Osteoblast (primary cell): ENCODE results near the gene CCDC60. TPM values are rescaled to one million over a fixed set of nuclear protein-coding genes. Genes with fewer than 3 reads are reported as not detected.

Source experiments
- DNase-seq: peaks from one replicate; pipeline ENCODE4 v3.0.0; 2011; ENCODE audit warnings: low spot score, mixed read lengths; ENCODE audit not compliant: insufficient read length; ENCODE audit errors: missing footprints
- H2AFZ ChIP-seq: 2 replicates; pipeline ENCODE4 v1.6.0; 2011; ENCODE audit warnings: mild to moderate bottlenecking, low read length
- H3K27ac ChIP-seq: 2 replicates; pipeline ENCODE4 v1.5.1; 2011; ENCODE audit warnings: mild to moderate bottlenecking, low read depth, low read length, moderate library complexity
- H3K27me3 ChIP-seq: 2 replicates; pipeline ENCODE4 v1.6.0; 2012; ENCODE audit warnings: mild to moderate bottlenecking, control low read depth, inconsistent platforms, low read length, moderate library complexity; ENCODE audit not compliant: insufficient read depth
- H3K36me3 ChIP-seq: 2 replicates; pipeline ENCODE4 v1.5.1; 2011; ENCODE audit warnings: mild to moderate bottlenecking, low read length, control low read depth, moderate library complexity; ENCODE audit not compliant: insufficient read depth
- H3K4me1 ChIP-seq: 2 replicates; pipeline ENCODE4 v1.5.1; 2011; ENCODE audit warnings: mild to moderate bottlenecking, low read length, control low read depth, moderate library complexity; ENCODE audit not compliant: insufficient read depth
- H3K4me2 ChIP-seq: 2 replicates; pipeline ENCODE4 v1.6.0; 2011; ENCODE audit warnings: mild to moderate bottlenecking, low read length; ENCODE audit not compliant: insufficient read depth
- H3K4me3 ChIP-seq: fragments of 200-600 bp; sonication (generic); 3 replicates; pipeline ENCODE4 v1.5.1; 2012; ENCODE audit warnings: mild to moderate bottlenecking, low read length, inconsistent platforms; ENCODE audit not compliant: insufficient read depth
- H3K79me2 ChIP-seq: 2 replicates; pipeline ENCODE4 v1.6.0; 2012; ENCODE audit warnings: mild to moderate bottlenecking, low read length, control low read depth, inconsistent platforms; ENCODE audit not compliant: insufficient read depth
- H3K9me3 ChIP-seq: 2 replicates; pipeline ENCODE4 v1.5.1; 2011; ENCODE audit warnings: low read depth, low read length, control low read depth
- H4K20me1 ChIP-seq: 2 replicates; pipeline ENCODE4 v1.6.0; 2012; ENCODE audit warnings: mild to moderate bottlenecking, low read length, control low read depth; ENCODE audit not compliant: insufficient read depth
- total RNA-seq: library from RNA; depleted of rRNA; stranded (reverse); fragments of >200 nt; gene quantifications from 2 replicates; pipeline ENCODE4 v1.2.3, GENCODE V29; 2012
- TF ChIP-seq, protein P1 (sequence below): IDR thresholded peaks from 2 replicates; pipeline ENCODE4 v1.5.1; 2011; ENCODE audit warnings: mild to moderate bottlenecking, low read depth, low read length, moderate library complexity; ENCODE audit errors: extremely low read depth

CCDC60 gene
- total RNA-seq, 1 donor = not detected

- no peak overlapping the region for H2AFZ ChIP-seq
- H3K4me2 ChIP-seq = no peak overlapping the region
- no peaks in the 10 kb centered on the region for H3K9me3 ChIP-seq
- no peak overlapping the region for H3K27ac ChIP-seq
- TF ChIP-seq, protein P1, sequence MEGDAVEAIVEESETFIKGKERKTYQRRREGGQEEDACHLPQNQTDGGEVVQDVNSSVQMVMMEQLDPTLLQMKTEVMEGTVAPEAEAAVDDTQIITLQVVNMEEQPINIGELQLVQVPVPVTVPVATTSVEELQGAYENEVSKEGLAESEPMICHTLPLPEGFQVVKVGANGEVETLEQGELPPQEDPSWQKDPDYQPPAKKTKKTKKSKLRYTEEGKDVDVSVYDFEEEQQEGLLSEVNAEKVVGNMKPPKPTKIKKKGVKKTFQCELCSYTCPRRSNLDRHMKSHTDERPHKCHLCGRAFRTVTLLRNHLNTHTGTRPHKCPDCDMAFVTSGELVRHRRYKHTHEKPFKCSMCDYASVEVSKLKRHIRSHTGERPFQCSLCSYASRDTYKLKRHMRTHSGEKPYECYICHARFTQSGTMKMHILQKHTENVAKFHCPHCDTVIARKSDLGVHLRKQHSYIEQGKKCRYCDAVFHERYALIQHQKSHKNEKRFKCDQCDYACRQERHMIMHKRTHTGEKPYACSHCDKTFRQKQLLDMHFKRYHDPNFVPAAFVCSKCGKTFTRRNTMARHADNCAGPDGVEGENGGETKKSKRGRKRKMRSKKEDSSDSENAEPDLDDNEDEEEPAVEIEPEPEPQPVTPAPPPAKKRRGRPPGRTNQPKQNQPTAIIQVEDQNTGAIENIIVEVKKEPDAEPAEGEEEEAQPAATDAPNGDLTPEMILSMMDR = no peak
- no peaks in the 10 kb centered on the region for H3K36me3 ChIP-seq
- no peaks in the 10 kb centered on the region for H3K27me3 ChIP-seq
- H3K4me1 ChIP-seq = no peaks in the 10 kb centered on the region
- no peaks in the 10 kb centered on the region for H3K79me2 ChIP-seq
- no peaks in the 10 kb centered on the region for H4K20me1 ChIP-seq
- no peak for DNase-seq
- no peak overlapping the region for H3K4me3 ChIP-seq
Observed at GRCh38 chr12:119312904-119313303, 21.6 kb upstream of the CCDC60 start.

DNA sequence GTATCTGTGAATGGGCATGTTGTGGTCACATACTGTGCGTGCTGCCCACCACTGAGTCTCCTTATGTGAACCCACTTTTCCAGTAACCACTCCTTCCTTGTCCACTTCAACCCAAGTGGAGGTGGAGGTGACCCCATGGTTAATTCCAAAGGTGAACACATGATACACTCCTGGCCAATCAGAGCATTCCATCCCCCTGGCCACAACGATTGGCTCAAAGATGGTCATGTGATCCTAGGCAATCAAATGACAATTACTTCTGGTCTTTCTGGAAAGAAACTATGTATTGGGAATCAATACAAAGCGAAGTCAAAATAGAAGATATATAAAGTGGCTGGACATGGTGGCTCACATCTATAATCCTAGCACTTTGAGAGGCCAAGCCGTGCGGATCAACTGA, 20.2 kb upstream of the CCDC60 start:
- TF ChIP-seq, protein P1 = no peak
- no peak overlapping the region for H3K4me2 ChIP-seq
- no peak overlapping the region for H3K27ac ChIP-seq
- no peaks in the 10 kb centered on the region for H3K36me3 ChIP-seq
- H3K79me2 ChIP-seq = no peaks in the 10 kb centered on the region
- no peaks in the 10 kb centered on the region for H4K20me1 ChIP-seq
- H3K9me3 ChIP-seq = no peaks in the 10 kb centered on the region
- no peak for DNase-seq
- no peak overlapping the region for H2AFZ ChIP-seq
- no peaks in the 10 kb centered on the region for H3K27me3 ChIP-seq
- H3K4me3 ChIP-seq = no peak overlapping the region
- no peaks in the 10 kb centered on the region for H3K4me1 ChIP-seq

DNA sequence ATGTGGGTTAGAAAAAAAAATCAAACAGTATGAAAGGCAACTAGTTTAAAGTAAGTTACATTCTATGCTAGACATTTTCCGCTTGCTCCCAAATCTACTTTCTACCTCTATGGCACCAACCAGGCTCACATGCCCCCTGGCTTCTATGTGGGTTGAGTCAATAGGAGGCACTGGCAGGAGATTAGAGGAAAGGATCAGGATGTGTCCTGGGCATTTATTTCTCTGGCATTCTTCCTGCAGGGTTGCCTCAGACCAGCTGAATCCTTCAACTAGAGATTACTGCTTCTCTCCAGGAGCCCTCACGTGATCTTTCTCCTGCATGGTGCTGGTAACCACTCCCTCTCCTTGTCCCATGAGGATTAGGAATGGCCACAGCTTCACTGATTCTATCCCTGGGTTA, 14.9 kb upstream of the CCDC60 start:
- no peaks in the 10 kb centered on the region for H3K27me3 ChIP-seq
- H3K36me3 ChIP-seq = no peaks in the 10 kb centered on the region
- no peak overlapping the region for H3K4me3 ChIP-seq
- H3K79me2 ChIP-seq = no peaks in the 10 kb centered on the region
- no peak overlapping the region for H3K27ac ChIP-seq
- TF ChIP-seq, protein P1 = no peak
- H2AFZ ChIP-seq = no peak overlapping the region
- H3K9me3 ChIP-seq = no peaks in the 10 kb centered on the region
- no peak overlapping the region for H3K4me2 ChIP-seq
- H4K20me1 ChIP-seq = no peaks in the 10 kb centered on the region
- no peaks in the 10 kb centered on the region for H3K4me1 ChIP-seq
- DNase-seq = no peak

DNA sequence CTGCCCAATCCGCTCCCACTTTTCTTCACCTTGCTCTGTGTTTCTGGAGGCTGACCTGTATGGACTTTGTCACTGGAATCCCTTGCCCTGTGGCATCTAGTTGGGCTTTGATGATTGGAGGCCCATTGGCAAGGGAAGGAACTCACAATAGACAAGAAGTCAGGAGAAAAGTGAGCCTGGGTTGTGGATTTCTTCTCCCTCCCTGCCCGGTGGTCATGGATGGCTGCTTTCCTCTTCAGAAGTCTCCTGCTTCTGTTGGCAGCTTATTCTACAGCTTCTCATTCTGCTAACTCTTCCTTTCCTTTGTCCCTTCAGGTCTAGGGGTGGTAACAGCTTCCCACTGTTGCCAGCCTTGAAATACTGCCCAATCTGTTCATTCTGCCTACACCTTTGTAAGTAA, 13.9 kb upstream of the CCDC60 start:
- no peak overlapping the region for H2AFZ ChIP-seq
- no peaks in the 10 kb centered on the region for H3K79me2 ChIP-seq
- H3K36me3 ChIP-seq = no peaks in the 10 kb centered on the region
- TF ChIP-seq, protein P1 = no peak
- no peak overlapping the region for H3K4me3 ChIP-seq
- H3K9me3 ChIP-seq = no peaks in the 10 kb centered on the region
- no peaks in the 10 kb centered on the region for H3K27me3 ChIP-seq
- H3K4me1 ChIP-seq = no peaks in the 10 kb centered on the region
- H4K20me1 ChIP-seq = no peaks in the 10 kb centered on the region
- H3K4me2 ChIP-seq = no peak overlapping the region
- no peak for DNase-seq
- H3K27ac ChIP-seq = no peak overlapping the region
